Thyroid gland (tissue), 4 donors: ENCODE data around the gene TMED7.

ENCODE experiments used
- CTCF ChIP-seq, 6 experiments: fragments of 200-600 bp in 3 of 6; fragments of 450-650 bp in 3 of 6; sonication (generic) in 3 of 6; IDR thresholded peaks; one replicate each; pipeline ENCODE4 v1.5.1; 2016 to 2019; ENCODE audit warnings: antibody characterized with exemption in 6 of 6, mild to moderate bottlenecking in 2 of 6, inconsistent platforms in 1 of 6, moderate library complexity in 1 of 6
- POLR2A ChIP-seq, 2 donors: fragments of 450-650 bp; IDR thresholded peaks; one replicate each; pipeline ENCODE4 v1.6.1; 2017; ENCODE audit warnings: antibody characterized with exemption in 2 of 2, mild to moderate bottlenecking in 2 of 2, moderate library complexity in 1 of 2

GRCh38 chr5:115607935-115608334 is 17.9 kb downstream of the TMED7 start:
- TF ChIP-seq POLR2A (IDR thresholded peaks at IDR 0.05), result no peak
- TF ChIP-seq CTCF (IDR thresholded peaks at IDR 0.05), result no peak
